GM13976 (cell line): ENCODE measurements around the gene MYO1G.

Experiments used
- DNase-seq: peaks from one replicate; pipeline ENCODE4 v3.0.0; 2012; ENCODE audit warnings: low spot score
- in situ Hi-C: fragments of 300-500 bp; cut with MboI; formaldehyde crosslinking; loops from one replicate; pipeline ENCODE4 v1.12.0; 2022; ENCODE audit warnings: low sequenced_read_pairs, mixed read lengths, inconsistent platforms; ENCODE audit not compliant: unreplicated experiment
- TF ChIP-seq, protein P1 (sequence below): IDR thresholded peaks from 2 replicates; pipeline ENCODE4 v1.5.1; 2012; ENCODE audit warnings: borderline replicate concordance, mild to moderate bottlenecking; ENCODE audit not compliant: insufficient read depth; ENCODE audit errors: extremely low read depth, missing control alignments, control extremely low read depth

Gene MYO1G

DNA sequence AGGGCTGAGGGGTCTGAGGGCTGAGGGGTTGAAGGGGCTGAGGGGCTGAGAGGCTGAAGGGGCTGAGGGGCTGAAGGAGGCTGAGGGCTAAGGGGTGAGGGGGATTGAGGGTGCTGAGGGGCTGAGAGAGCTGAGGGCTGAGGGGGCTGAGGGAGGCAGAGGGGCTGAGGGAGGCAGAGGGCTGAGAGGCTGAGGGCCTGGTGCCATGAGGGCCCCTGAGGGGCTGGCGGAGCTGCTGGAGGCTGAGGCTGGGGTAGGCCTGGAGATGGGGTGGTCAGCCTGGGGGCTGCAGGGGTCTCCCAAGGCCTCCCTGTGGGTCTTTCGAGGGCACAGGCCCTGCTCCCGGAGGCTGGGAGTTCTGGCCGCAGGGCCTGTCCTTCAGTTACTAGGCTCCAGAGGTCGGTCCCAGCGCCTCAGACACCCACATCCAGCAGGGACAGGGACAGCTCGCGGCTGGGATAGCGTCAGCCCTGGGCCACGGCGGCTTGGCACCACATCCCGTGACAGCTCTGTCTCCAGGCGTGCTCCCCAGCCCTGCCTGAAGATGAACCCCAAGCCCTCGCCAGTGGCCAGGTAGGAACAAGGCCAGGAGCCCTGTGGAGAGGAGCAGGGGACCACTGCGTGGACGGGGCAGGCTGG lies 16.9 kb downstream of the MYO1G start:
- no peak for DNase-seq
- TF ChIP-seq, protein P1, sequence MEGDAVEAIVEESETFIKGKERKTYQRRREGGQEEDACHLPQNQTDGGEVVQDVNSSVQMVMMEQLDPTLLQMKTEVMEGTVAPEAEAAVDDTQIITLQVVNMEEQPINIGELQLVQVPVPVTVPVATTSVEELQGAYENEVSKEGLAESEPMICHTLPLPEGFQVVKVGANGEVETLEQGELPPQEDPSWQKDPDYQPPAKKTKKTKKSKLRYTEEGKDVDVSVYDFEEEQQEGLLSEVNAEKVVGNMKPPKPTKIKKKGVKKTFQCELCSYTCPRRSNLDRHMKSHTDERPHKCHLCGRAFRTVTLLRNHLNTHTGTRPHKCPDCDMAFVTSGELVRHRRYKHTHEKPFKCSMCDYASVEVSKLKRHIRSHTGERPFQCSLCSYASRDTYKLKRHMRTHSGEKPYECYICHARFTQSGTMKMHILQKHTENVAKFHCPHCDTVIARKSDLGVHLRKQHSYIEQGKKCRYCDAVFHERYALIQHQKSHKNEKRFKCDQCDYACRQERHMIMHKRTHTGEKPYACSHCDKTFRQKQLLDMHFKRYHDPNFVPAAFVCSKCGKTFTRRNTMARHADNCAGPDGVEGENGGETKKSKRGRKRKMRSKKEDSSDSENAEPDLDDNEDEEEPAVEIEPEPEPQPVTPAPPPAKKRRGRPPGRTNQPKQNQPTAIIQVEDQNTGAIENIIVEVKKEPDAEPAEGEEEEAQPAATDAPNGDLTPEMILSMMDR = no peak
- in situ Hi-C loops = no loop called here

DNA sequence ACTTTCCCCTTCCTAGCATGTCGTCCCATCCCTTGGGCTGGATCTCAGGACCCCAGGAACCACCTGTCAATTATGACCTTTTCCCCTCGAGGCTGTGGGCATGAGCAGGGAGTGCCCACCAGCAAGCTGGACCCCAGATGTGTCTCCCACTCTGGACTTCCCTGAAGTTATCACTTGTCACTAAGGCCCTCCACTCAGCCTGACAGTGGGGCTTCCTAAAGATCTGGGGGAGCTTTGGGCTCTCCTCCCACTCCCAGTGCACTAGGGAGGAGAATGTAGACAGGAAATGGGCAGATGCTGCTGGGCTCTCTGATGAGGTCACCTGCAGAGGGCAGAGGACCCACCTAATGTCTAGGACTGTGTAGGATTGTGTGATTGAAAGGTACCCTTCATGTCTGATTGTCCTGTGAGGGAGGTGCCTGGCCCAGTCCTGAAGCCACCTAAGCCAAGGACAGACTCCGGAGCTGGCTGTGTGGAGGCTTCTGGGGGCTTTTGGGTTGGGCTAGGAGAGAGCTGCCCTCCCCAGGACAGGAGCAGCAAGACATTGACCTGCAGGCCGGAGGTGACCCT lies 18.7 kb downstream of the MYO1G start:
- in situ Hi-C loops = no loop called here
- DNase-seq = peak; percentile 41
- TF ChIP-seq, protein P1 = no peak

DNA sequence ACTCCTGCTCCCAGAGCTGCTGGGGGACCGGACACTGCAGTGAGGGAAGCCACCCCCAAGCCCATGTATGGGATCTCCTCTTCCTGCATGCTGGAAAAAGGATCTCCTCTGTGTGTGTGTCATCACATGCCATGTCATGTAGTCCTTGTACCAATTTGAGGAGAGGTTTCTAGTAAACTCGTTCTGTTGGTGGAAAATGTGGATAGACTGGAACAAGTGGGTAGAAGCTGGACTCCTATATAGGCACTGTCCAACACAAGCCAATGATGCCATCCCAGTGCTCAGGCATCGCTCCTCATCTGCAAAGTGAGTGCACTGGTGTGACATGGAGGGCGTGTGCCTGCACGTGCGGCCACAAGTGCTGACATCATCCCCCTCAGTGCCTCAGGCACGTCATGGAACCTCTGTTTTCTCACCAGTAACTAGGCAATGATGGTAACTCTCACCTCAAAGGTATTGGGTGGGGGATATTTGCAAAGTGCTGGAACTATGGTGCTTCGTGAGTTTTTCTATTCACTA lies 19.3 kb downstream of the MYO1G start:
- TF ChIP-seq, protein P1 = no peak
- in situ Hi-C loops = no loop called here
- no peak for DNase-seq

DNA sequence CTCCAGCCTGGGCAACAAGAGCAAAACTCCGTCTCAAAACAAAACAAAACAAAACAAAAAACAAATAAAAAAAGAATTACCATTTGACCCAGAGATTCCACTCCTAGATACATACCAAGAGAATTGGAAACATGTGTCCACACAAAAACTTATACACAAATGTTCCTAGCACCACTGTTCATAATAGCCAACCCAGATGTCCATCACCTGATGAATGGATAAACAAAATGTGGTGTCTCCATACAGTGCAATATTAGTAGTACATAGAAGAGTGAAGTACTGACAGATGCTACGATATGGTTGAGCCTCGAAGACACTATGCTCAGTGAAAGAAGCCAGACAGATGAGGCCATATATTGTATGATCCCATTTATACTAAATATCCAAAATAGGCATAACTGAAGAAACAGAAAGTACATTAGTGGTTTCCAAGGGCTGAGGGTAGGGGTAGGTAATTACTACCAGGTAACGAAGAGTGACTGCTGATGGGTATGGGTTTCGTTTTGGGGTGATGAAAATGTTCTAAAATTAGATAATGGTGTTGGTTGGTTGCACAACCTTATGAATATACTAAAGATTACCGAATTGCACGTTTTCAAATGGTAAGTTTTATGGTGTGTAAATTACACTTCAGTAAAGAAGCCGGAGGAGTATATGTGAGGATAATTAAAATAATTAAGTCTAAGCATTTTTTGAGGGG lies 20.0 kb downstream of the MYO1G start:
- in situ Hi-C loops = no loop called here

DNA sequence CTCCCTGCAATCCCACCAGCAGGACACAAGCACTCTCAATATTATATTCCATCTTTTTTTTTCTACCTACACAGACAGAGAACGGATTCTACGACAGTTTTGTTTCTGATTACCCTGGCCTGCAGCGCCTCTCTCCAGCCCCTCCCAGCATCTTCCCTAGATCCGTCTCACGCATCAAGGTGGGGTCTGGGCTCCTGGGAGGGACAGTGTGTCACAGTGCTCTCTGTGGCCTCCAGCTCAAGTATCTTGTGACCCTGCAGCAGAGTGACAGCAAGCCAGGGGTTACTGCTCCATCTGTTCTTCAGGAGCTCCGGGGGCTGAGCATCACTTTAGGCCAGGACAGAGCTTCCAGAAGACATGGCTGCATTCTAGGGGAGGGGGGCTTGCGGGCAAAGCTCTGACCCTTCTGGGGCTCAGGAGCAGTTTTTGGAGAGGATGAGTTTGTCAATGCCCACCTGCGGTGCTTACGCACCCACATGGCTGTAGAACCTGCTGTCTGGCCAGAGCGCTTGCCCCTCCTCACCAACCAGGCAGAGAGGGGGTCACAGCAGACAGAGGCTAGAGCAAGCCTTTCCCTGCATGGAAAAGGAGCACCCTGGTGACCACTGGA lies 22.6 kb downstream of the MYO1G start:
- peak; percentile 9 for DNase-seq
- in situ Hi-C loops = no loop called here
- TF ChIP-seq, protein P1 = no peak

More for the DNA sequence above, 20.0 kb downstream of the MYO1G start:
- TF ChIP-seq, protein P1 = no peak
- DNase-seq = peak; percentile 17

DNA sequence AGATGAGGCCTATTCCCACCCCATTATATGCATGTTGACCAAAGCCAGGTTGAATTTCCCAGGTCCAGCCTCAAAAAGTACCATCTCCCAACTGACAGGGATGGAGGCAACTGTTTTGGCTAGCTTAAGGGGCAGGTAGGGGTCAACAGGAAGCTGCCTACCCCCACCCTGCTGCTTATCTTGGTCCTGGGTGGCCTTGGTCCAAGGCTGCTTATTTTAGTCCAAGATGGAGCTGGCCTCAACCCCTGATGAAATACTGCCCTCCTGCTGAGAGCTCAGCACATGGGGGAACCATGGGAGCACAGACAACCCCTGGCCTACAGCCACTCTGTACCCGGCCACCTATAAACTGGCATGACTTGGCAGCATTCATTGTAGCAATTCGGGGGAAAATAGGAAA lies 23.1 kb downstream of the MYO1G start:
- DNase-seq = peak; percentile 6
- TF ChIP-seq, protein P1 = no peak
- in situ Hi-C loops = no loop called here
